ENCODE measurements around the gene SOAT2.
"Not testable (repeated sequence)": the region's sequence is repeated elsewhere in the genome, so short reads cannot be mapped to it uniquely, and the experiment has no call there.

SOAT2 gene

GRCh38 chr12:53101931-53102781, 1.1 kb upstream of the SOAT2 start:
- no peak overlapping the region for H3K4me3 Mint-ChIP-seq
- H3K27ac Mint-ChIP-seq = no peak overlapping the region
- peaks cover 28% of the 10 kb centered on the region for H3K4me1 Mint-ChIP-seq (ENCODE audit: low read depth)
- peaks cover 1% of the 10 kb centered on the region for H3K36me3 Mint-ChIP-seq (ENCODE audit: low read depth)
- H3K9me3 Mint-ChIP-seq = no peaks in the 10 kb centered on the region
- H3K27me3 Mint-ChIP-seq (ENCODE audit: low read depth) = peaks cover 18% of the 10 kb centered on the region

DNA sequence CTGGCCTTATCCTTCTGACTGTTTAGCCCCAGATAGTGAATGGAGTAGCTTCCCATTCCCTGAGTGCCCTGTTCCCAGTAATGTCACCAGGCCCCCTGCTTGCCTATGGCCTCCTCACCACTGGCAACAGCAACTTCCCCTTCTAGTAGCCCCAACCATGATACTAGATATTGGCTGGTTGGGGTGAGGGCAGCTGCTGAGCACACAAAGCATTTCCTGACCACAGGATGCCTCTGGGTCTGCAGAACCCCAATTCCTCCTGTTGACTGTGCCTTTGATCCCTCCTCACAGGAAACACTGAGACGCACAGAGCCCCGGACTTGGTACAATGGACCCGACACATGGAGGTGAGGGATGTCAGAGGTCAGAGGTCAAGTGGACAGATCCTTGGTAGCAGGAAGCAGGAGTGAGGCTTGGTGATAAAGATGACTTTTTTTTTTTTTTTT, 597 bp downstream of the SOAT2 start:
- Mint-ChIP-seq H3K9me3 (no peaks in the 10 kb centered on the region), H3K36me3 (ENCODE audit: low read depth) (no peaks in the 10 kb centered on the region), H3K27me3 (ENCODE audit: low read depth) (peaks cover 6% of the 10 kb centered on the region), H3K27ac (peak overlapping the region; percentile 26), H3K4me3 (no peak overlapping the region), H3K4me1 (ENCODE audit: low read depth) (peaks cover 19% of the 10 kb centered on the region)

GRCh38 chr12:53105256-53105655, 2.0 kb downstream of the SOAT2 start:
- Mint-ChIP-seq H3K9me3 (no peaks in the 10 kb centered on the region), H3K36me3 (ENCODE audit: low read depth) (no peaks in the 10 kb centered on the region), H3K4me1 (ENCODE audit: low read depth) (peaks cover 13% of the 10 kb centered on the region), H3K27ac (no peak overlapping the region), H3K27me3 (ENCODE audit: low read depth) (peaks cover 6% of the 10 kb centered on the region), H3K4me3 (no peak overlapping the region)

DNA sequence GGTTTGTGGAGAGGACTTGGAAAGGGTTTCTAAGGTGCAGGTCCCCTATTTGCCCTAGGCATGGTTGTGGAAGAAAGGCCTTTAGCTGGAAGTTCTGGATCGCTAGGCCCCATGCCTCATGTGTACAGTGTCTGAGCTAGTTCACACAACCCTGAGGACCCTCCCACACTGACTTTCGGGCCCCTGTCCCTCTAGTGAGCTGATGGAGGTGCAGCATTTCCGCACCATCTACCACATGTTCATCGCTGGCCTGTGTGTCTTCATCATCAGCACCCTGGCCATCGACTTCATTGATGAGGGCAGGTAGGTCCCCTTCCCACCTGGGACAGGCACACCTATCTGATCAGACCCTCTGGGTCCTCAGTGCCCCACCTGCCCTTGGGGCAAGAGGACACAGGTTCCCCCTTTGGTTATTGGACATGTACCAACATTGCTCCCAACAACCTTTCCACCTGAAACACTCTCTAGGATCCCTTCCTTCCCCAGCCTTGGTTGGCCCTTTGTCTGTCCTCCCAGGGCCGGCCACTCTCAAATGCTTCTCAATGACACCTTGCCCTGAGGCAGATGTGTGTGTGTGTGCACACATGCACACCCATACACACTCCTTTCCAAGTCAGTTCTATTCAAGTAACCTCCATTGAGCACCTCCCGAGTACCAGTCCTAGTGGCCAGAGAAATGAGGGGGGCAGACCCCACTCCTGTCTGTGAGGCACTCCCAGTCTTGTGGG, 2.6 kb downstream of the SOAT2 start:
- no peaks in the 10 kb centered on the region for H3K9me3 Mint-ChIP-seq
- H3K27me3 Mint-ChIP-seq (ENCODE audit: low read depth) = peaks cover 7% of the 10 kb centered on the region
- H3K36me3 Mint-ChIP-seq (ENCODE audit: low read depth) = no peaks in the 10 kb centered on the region
- H3K27ac Mint-ChIP-seq = no peak overlapping the region
- H3K4me1 Mint-ChIP-seq (ENCODE audit: low read depth) = peaks cover 13% of the 10 kb centered on the region
- no peak overlapping the region for H3K4me3 Mint-ChIP-seq

DNA sequence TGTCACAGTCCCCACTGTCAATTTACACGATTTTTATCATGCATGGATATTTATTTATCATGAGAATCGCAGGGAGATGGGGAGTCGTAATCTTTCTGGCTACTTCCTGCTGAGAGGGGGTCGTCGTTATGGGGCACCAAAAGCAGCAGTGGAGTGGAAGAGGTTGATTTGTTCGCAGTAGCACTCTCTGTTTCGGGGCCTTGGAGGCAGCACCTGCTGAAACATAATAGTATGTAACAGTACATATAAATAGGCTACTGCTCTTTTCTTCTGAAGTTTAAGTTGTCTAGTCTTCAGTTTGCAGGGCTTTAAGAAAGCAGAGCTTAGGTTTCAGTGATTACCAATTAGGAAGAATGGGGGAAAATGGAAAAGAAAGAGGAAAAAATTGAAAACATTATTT, 3.8 kb downstream of the SOAT2 start:
- H3K27me3 Mint-ChIP-seq (ENCODE audit: low read depth) = peaks cover 7% of the 10 kb centered on the region
- no peak overlapping the region for H3K4me3 Mint-ChIP-seq

DNA sequence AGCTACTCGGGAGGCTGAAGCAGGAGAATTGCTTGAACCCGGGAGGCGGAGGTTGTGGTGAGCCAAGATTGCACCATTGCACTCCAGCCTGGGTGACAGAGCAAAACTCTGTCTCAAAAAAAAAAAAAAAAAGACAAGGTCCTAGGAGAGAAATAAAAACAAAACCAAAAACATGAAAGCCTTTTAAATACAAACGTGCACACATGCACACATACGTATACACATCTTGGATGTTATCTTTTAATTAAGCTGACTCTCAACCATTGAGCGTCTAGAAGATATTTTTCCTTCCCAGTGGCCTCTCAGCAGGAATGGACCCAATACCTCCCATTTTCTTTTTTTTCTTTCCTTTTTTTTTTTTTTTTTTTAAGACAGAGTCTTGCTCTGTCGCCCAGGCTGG, 9.1 kb downstream of the SOAT2 start:
- not testable (repeated sequence) for H3K9me3 Mint-ChIP-seq; H3K4me3 Mint-ChIP-seq; H3K27ac Mint-ChIP-seq; H3K4me1 Mint-ChIP-seq (ENCODE audit: low read depth); H3K27me3 Mint-ChIP-seq (ENCODE audit: low read depth); H3K36me3 Mint-ChIP-seq (ENCODE audit: low read depth)

More for the DNA sequence above, 3.8 kb downstream of the SOAT2 start:
- H3K27ac Mint-ChIP-seq = no peak overlapping the region
- no peaks in the 10 kb centered on the region for H3K9me3 Mint-ChIP-seq
- H3K36me3 Mint-ChIP-seq (ENCODE audit: low read depth) = no peaks in the 10 kb centered on the region
- H3K4me1 Mint-ChIP-seq (ENCODE audit: low read depth) = peaks cover 13% of the 10 kb centered on the region

DNA sequence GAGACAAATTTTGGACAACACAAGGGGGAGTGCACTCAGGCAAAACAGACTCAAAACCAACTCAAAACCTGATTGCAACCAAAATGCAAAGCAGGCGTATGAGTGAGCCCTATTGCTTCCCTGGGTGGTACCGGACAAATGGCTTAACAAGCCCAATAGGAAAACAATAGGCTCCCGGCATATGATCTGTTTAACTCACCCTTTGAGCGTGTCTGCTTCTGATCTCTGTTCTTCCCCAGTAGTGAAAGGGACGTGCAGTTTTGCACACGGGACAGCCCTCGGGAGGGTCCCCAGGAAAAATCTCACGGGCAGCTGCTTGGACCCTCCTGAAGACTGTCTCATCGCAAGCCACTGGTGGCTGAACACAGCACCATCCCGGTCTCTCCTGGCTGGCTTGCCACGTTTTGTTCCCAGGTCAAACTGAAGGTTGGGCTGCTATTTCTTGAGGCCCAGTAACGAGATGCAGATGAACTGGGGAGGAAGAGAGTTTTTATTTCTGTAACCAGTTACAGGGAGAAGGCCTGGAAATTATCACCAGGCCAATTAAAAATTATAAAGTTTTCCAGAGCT, 9.9 kb downstream of the SOAT2 start:
- Mint-ChIP-seq H3K4me1 (ENCODE audit: low read depth) (no peaks in the 10 kb centered on the region), H3K9me3 (no peaks in the 10 kb centered on the region), H3K27me3 (ENCODE audit: low read depth) (peaks cover 7% of the 10 kb centered on the region), H3K27ac (no peak overlapping the region), H3K36me3 (ENCODE audit: low read depth) (no peaks in the 10 kb centered on the region), H3K4me3 (no peak overlapping the region)

DNA sequence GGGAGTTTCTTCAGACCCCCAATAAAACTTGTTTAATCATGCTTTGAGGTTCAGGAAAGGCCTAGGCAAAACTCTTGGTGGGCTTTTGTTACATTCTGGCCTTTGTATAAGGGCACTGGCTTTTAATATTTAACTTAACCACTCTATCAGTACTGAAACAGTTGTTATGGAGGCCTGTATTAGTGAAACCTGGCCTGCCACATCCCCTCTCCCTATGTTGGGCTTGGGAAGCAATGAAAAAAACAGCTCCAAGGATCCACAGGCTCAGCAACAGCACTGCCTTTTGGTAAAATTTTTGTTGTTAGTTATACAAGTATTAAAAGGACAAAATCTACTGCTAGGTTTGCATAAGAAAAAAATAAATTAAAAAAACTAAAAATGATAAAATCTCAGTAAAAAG, 10.7 kb downstream of the SOAT2 start:
- Mint-ChIP-seq H3K4me1 (ENCODE audit: low read depth) (no peaks in the 10 kb centered on the region), H3K4me3 (no peak overlapping the region), H3K27ac (no peak overlapping the region), H3K36me3 (ENCODE audit: low read depth) (no peaks in the 10 kb centered on the region), H3K27me3 (ENCODE audit: low read depth) (peaks cover 7% of the 10 kb centered on the region), H3K9me3 (no peaks in the 10 kb centered on the region)

DNA sequence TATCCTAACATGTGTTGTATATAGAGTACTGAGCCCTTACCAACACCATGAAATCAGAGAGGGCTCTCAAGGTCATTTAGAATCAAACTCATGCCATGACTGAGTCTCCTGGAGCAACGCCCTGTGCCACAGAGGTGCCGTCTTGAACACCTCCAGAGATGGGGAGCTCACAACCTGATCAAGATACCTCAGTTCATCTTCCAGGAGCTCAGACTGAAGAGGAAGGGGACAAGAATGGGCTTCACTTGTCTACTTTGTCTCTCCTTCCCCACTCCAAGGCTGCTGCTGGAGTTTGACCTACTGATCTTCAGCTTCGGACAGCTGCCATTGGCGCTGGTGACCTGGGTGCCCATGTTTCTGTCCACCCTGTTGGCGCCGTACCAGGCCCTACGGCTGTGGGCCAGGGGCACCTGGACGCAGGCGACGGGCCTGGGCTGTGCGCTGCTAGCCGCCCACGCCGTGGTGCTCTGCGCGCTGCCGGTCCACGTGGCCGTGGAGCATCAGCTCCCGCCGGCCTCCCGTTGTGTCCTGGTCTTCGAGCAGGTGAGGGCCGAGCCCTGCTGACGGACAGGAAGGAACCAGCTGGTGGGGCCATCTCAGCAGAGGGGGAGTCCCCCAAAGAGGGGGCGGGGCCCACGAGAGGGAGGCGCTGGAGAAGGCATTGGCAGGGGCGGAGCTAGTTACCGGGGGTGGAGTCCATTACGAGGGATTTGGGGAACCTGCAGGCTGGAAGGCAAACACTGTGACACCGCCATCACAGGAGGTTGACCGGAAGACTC, 12.0 kb downstream of the SOAT2 start:
- no peaks in the 10 kb centered on the region for H3K9me3 Mint-ChIP-seq
- peaks cover under 1% of the 10 kb centered on the region for H3K27me3 Mint-ChIP-seq (ENCODE audit: low read depth)
- H3K4me3 Mint-ChIP-seq = no peak overlapping the region
- no peaks in the 10 kb centered on the region for H3K4me1 Mint-ChIP-seq (ENCODE audit: low read depth)
- H3K27ac Mint-ChIP-seq = no peak overlapping the region
- no peaks in the 10 kb centered on the region for H3K36me3 Mint-ChIP-seq (ENCODE audit: low read depth)

DNA sequence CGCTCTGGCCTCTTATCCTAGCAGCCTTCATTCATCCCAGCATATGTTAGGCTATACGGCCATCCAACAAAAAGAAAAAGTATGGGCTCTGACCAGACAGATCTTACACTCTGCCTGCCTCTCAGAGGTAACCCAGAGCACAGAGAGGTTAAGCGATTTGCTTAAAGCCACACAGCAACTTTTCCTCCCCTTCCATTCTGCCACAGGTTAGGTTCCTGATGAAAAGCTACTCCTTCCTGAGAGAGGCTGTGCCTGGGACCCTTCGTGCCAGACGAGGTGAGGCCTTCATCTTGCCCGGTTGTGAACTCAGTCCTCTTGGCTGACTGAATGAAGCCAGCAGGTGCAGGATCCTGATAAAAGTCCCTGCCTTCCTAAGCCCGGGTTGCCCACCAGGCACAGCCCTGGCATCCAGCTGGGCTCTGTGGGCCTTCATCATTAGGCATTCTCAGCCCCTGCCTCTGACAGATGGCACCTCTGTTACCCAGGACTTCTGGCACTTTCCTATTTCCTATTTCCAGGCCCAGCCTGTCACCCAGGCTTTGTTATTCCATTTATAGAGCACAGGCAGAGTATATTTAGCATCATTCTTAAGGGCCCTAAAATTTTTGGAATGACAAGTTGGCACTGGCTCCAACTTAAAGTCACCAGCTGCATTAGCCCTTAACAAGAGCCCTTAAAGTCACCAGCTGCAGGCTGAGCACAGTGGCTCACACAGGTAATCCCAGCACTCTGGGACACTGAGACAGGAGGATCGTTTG, 12.8 kb downstream of the SOAT2 start:
- no peaks in the 10 kb centered on the region for H3K9me3 Mint-ChIP-seq
- H3K36me3 Mint-ChIP-seq (ENCODE audit: low read depth) = no peaks in the 10 kb centered on the region
- no peaks in the 10 kb centered on the region for H3K27me3 Mint-ChIP-seq (ENCODE audit: low read depth)

GRCh38 chr12:53118751-53119300, 15.5 kb downstream of the SOAT2 start:
- H3K36me3 Mint-ChIP-seq (ENCODE audit: low read depth) = no peaks in the 10 kb centered on the region
- no peak overlapping the region for H3K27ac Mint-ChIP-seq
- H3K27me3 Mint-ChIP-seq (ENCODE audit: low read depth) = no peaks in the 10 kb centered on the region
- no peaks in the 10 kb centered on the region for H3K9me3 Mint-ChIP-seq
- no peak overlapping the region for H3K4me3 Mint-ChIP-seq
- no peaks in the 10 kb centered on the region for H3K4me1 Mint-ChIP-seq (ENCODE audit: low read depth)

More for the DNA sequence above, 12.8 kb downstream of the SOAT2 start:
- Mint-ChIP-seq H3K4me3 (no peak overlapping the region), H3K27ac (no peak overlapping the region), H3K4me1 (ENCODE audit: low read depth) (no peaks in the 10 kb centered on the region)

DNA sequence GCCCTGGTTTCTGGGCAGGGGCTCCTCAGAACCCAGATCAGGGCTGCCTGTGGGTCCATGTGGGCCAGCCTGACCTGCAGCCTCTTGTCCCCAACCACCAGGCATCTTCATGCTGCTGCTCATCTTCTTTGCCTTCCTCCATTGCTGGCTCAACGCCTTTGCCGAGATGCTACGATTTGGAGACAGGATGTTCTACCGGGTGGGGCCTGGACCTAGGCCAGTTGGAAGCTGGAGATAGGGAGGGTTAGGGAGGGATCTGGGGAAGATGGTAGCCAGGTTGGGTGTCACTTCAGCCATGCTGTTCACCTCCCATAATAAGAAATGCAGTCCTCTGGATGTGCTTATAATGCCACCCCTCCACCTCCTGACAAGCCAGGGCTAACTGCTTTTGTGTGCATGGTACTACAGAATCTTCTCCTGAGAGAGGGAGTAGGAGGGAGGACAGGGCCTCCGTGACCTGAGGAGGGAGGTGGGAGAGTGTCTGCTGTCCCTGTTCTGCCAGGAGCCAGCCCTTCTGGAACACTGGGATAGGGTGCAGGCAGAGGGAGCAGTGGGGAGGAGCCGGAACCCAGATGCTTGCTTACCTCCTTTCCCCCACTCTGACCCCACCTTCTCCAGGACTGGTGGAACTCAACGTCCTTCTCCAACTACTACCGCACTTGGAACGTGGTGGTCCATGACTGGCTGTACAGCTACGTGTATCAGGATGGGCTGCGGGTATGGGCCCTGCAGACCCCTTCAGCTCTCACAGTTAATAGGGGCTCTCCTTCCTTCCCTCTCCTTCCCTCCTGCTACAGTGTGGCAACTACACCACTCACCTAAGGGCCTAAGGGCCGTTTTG, 17.6 kb downstream of the SOAT2 start:
- Mint-ChIP-seq H3K36me3 (ENCODE audit: low read depth) (no peaks in the 10 kb centered on the region), H3K4me1 (ENCODE audit: low read depth) (no peaks in the 10 kb centered on the region), H3K27me3 (ENCODE audit: low read depth) (no peaks in the 10 kb centered on the region), H3K9me3 (no peaks in the 10 kb centered on the region), H3K4me3 (no peak overlapping the region), H3K27ac (no peak overlapping the region)

DNA sequence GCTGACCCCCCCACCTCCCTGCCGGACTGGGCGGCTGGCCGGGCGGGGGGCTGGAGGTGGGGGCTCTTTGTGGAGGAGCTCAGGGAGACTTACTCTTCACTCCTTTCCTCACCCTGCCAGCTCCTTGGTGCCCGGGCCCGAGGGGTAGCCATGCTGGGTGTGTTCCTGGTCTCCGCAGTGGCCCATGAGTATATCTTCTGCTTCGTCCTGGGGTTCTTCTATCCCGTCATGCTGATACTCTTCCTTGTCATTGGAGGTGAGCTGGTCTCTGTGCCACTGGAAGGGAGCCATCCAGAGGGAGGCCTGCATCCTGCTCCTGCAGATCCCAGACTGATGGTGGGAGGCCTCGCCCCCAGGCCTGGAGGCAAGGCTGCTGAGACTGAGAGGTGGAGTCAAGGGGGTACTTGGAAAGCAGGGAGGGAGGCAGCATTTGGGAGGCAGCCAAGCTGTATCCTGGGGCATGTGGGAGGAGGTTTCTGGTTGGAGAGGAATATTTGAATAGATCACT, 19.7 kb downstream of the SOAT2 start:
- Mint-ChIP-seq H3K36me3 (ENCODE audit: low read depth) (no peaks in the 10 kb centered on the region), H3K9me3 (no peaks in the 10 kb centered on the region), H3K4me1 (ENCODE audit: low read depth) (peaks cover 4% of the 10 kb centered on the region), H3K27ac (no peak overlapping the region), H3K4me3 (no peak overlapping the region), H3K27me3 (ENCODE audit: low read depth) (peaks cover 11% of the 10 kb centered on the region)

Measured in T-helper 1 cell treated with Interleukin-12 subunit alpha and Interleukin-12 subunit beta and Interleukin-4 antibody, amounts not matched to agents 30 μg/mL and 1 μg/mL, for 36 hours (primary cell).